Measurements from ENCODE around the gene MYO5B.

DNA sequence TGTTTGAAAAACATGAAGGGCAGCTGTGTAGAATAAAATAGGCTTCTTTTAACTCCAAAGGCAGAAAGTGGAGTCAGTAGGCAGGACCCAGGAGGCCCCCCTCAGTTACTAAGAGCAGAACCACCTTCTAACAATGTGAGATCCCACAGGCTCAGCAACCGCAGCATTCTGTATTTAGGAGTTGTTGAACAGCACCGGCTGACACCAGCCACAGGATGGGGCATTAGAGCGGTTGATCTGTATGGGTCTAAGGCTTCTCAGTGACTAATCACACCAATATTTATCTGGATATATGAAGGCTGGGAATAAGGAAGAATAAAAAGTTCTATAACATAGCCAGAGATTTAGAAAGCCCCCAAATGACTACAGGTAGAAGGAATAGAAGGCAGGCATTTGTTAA, 51.7 kb downstream of the MYO5B start:
- TF ChIP-seq, protein P1, sequence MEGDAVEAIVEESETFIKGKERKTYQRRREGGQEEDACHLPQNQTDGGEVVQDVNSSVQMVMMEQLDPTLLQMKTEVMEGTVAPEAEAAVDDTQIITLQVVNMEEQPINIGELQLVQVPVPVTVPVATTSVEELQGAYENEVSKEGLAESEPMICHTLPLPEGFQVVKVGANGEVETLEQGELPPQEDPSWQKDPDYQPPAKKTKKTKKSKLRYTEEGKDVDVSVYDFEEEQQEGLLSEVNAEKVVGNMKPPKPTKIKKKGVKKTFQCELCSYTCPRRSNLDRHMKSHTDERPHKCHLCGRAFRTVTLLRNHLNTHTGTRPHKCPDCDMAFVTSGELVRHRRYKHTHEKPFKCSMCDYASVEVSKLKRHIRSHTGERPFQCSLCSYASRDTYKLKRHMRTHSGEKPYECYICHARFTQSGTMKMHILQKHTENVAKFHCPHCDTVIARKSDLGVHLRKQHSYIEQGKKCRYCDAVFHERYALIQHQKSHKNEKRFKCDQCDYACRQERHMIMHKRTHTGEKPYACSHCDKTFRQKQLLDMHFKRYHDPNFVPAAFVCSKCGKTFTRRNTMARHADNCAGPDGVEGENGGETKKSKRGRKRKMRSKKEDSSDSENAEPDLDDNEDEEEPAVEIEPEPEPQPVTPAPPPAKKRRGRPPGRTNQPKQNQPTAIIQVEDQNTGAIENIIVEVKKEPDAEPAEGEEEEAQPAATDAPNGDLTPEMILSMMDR (IDR thresholded peaks at IDR 0.05): no peak
- no peak for TF ChIP-seq POLR2A (IDR thresholded peaks at IDR 0.05)

All from Peyer's patch (tissue), 4 donors.